Choroid plexus epithelial cell (primary cell): Measurements from ENCODE around the gene JOSD2.

Experiments used
- DNase-seq: peaks from one replicate; pipeline ENCODE4 v3.0.0-alpha.2; 2010; ENCODE audit warnings: low read depth
- H3K4me3 ChIP-seq: 2 replicates; pipeline ENCODE4 v1.5.1; 2011; ENCODE audit warnings: low read depth, mild to moderate bottlenecking, control low read depth, low read length, moderate library complexity
- TF ChIP-seq, protein P1 (sequence below): conservative IDR thresholded peaks from 2 replicates; pipeline ENCODE4 v1.5.1; 2011; ENCODE audit warnings: low read depth, mild to moderate bottlenecking, control low read depth, inconsistent platforms, low read length, moderate library complexity

The JOSD2 gene

DNA sequence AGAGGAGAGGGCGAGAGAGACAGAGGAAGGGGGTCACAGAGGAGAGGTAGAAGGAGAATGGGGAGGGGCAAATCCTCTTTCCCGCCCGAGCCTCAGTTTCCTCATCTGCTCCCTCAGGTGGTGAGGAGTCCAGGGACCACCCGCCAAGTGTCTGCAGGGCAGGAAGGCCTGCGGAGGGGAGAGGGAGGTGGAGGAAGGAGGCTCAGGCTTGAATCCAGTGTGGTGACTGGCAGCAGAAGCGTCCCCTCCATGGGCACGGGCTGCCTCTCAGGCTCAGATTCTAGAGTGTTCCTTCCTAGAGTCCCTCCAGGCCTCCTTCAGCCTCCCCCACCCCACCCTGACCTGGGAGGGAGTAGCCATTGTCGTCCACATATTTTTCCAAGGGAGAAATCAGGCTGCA lies 17.8 kb downstream of the JOSD2 start:
- no peak for DNase-seq
- H3K4me3 ChIP-seq: no peak overlapping the region
- TF ChIP-seq, protein P1, sequence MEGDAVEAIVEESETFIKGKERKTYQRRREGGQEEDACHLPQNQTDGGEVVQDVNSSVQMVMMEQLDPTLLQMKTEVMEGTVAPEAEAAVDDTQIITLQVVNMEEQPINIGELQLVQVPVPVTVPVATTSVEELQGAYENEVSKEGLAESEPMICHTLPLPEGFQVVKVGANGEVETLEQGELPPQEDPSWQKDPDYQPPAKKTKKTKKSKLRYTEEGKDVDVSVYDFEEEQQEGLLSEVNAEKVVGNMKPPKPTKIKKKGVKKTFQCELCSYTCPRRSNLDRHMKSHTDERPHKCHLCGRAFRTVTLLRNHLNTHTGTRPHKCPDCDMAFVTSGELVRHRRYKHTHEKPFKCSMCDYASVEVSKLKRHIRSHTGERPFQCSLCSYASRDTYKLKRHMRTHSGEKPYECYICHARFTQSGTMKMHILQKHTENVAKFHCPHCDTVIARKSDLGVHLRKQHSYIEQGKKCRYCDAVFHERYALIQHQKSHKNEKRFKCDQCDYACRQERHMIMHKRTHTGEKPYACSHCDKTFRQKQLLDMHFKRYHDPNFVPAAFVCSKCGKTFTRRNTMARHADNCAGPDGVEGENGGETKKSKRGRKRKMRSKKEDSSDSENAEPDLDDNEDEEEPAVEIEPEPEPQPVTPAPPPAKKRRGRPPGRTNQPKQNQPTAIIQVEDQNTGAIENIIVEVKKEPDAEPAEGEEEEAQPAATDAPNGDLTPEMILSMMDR: no peak

DNA sequence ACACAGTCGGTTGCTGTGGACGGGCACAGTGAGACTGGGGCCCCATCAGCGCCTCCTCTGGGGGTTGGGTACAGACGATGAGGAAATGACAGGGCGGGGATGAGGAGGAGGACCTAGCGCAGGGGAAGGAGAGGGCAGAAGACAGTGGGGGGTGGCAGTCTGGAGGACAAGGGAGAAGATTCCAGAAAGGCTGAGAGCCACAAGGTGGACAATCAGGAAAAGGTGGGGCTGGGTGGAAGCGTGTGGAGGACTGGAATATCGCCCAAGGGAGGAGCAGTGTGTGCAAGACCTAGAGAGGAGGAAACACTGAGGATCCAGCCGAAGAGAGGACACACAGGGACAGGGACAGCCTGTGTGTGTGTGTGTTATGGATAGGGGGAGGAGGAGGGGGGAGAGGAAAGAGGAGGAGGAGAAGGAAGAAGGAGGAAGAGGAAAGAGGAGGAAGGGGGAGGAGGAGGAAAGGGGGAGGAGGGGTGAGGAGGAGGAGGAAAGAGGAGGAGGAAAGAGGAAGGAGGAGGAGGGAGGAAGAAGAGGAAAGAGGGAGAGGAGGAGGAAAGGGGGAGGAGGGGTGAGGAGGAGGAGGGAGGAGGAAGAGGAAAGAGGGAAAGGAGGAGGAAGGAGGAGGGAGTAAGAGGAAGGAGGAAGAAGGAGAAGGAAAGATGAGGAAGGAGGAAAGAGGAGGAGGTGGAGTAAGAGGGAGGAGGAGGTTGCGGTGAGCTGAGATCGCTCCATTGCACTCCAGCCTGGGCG lies 18.5 kb downstream of the JOSD2 start:
- no peak overlapping the region for H3K4me3 ChIP-seq
- peak; percentile 13 for DNase-seq
- TF ChIP-seq, protein P1: no peak

DNA sequence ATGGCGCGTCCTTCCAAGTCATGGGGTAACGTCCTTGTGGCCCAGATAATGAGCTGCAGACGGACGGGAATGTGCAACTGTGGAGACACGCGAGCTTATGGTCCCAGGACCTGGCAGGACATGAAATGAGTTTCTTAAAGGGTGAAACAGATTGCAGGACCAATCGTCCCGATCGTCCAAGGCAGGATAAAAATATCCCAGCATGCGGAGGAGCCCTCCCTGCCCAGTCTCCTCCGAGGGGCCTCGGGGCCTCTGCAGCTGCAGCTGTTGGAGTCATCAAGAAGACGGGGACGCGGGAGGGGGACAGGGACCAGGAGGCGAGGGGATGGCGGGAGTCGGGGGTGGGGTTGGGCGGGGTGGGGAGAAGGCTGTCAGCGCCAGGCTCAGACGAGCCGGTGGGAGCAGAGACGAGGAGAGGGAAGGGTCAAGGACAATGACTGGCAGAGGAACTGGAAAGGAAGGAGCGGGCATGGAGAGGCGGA lies 20.0 kb downstream of the JOSD2 start:
- H3K4me3 ChIP-seq: no peak overlapping the region
- TF ChIP-seq, protein P1: no peak
- no peak for DNase-seq

DNA sequence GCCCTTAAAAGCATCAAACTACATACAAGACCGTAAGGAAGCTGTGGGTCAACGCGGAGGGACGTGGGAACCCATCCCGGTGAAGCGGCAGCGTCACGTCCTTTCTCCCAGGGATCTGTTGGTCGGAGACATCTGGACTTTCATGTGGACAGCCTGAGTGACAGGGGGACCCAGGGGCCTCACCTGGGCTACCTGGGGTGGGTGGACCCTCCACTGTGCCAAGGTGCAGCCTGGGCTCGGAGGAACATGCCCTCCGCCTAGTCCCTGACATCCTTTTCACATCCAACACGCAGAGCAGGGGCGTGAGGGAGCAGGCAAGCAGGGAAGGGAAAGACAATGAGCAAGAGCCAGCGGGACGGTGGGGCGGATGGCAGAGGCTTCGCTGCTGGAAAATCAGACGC lies 20.6 kb downstream of the JOSD2 start:
- DNase-seq: no peak
- no peak overlapping the region for H3K4me3 ChIP-seq

DNA sequence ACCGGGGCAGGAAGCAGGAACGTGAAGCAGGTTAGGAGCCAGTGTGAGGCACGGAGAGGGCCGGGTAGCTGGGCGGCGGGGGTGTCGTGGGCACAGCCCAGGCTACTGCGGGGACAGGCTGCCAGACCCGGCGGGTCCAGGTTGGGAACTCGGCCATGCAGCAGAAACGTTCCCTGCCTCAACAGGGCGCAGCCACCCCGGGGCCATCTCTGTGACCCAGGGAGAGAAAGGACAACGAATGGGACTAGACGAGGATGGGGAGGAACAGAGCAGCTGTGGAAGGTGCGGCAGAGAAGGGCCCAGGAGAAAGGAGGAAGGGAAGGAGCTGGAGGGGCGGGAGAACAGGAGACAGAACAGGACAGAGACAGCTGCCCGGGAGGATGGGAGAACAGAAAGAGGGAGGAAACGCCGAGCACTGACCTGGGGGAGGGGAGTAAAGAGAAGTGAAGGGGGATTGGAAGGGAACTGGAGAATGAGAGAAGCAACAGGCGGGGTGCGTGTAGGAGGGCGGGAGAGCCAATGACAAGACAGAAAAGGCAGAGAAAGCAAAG lies 21.5 kb downstream of the JOSD2 start:
- TF ChIP-seq, protein P1: no peak
- no peak for DNase-seq
- no peak overlapping the region for H3K4me3 ChIP-seq

More for the DNA sequence above, 20.6 kb downstream of the JOSD2 start:
- TF ChIP-seq, protein P1: no peak

DNA sequence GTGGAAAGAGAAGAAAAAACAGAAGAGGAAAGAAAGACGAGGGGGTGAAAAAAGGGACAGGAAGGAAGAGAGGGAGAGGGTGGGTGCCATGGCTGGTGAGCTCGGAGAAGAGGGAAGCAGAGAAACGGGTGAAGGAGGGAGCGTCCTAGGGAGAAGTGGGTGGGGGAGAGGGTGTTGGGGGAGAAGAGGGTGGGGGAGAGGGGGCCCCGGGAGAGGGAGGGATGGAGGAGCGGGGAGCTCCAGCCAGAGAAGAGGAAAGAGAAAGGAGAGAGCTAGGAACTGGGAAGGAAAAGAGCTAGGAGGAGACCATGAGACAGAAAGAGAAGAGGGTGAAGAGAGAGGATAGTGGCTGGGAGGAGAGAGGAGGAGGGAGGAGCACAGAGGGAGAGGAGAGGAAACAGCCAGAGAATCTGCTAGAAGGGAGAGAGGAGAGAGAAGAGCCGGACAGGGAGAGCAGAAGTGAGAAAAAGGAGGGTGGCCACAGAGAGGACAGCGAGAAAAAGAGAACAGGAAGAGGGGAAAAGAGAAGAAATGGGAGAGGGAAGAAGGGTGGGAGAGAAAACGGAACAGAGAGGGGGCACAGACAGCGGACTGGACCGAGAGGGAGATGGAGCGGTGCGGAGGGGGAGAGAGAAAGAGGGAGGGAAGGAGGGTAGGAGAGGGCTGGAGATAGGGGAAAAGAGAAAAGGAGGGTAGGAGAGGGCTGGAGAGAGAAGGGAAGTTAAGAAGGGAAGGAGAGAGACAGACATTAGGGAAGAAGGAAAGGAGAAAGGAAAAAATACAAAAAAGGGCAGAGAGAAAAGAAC lies 22.4 kb downstream of the JOSD2 start:
- TF ChIP-seq, protein P1: no peak
- DNase-seq: no peak

More for the DNA sequence above, 22.4 kb downstream of the JOSD2 start:
- H3K4me3 ChIP-seq: no peak overlapping the region
